ENCODE measurements around the gene SPINK1. TPM values are rescaled to one million over a fixed set of nuclear protein-coding genes. Genes with fewer than 3 reads are reported as not detected.

The SPINK1 gene
- total RNA-seq, 1 donor from 2014 or later: not detected

DNA sequence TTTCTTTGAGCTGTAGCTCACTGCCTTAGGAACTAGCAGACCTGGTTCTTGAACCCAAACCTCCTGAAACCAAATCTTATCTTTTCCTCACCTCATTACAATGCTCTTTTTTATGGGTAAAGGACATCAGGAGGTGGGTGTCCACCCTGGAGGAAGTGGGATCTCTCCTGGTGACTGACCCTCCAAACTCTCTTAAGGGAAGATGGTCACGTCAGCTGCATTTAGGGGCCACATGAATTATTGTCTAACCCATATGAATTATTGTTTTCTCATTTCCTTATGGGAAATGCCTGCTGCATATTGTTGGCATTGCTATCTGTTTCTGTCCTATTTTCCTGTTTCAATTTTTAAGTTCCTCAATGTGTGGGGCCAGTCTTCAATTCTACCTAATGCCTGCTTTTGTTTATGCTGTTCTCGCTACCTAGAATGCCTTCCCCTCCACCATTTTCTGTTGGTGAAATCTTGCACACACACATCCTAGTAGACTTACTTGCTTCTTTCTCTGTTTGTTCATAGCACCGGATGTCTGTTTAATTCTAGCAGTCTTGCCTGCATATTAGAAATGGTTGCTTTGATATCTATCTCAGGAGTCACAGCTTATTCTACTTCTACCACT, 22.0 kb upstream of the SPINK1 start:
- Histone ChIP-seq H3K27ac (ENCODE audit: low read depth, low read length) (no peak overlapping the region), H2AFZ (ENCODE audit: low read depth, low read length) (no peak overlapping the region), H3K4me3 (ENCODE audit: insufficient read depth, low read depth, low read length) (no peak overlapping the region), H3K79me2 (ENCODE audit: insufficient read depth, low read length) (no peaks in the 10 kb centered on the region), H3K36me3 (ENCODE audit: insufficient read depth, low read length) (no peaks in the 10 kb centered on the region), H3K4me1 (ENCODE audit: insufficient read depth, low read length) (no peaks in the 10 kb centered on the region), H3K9ac (ENCODE audit: low read length) (no peak overlapping the region), H3K9me3 (ENCODE audit: insufficient read depth, low read depth, low read length) (peaks cover 3% of the 10 kb centered on the region), H3K27me3 (ENCODE audit: insufficient read depth, low read length) (no peaks in the 10 kb centered on the region), H4K20me1 (ENCODE audit: insufficient read depth, low read length) (no peaks in the 10 kb centered on the region), H3K4me2 (ENCODE audit: low read length) (no peak overlapping the region)
- H3K4me1 Mint-ChIP-seq (ENCODE audit: low read depth, unreplicated experiment): peaks cover 4% of the 10 kb centered on the region
- no peak for TF ChIP-seq EZH2 (IDR thresholded peaks at IDR 0.05; ENCODE audit: insufficient read depth, low read length)
- TF ChIP-seq, protein P1, sequence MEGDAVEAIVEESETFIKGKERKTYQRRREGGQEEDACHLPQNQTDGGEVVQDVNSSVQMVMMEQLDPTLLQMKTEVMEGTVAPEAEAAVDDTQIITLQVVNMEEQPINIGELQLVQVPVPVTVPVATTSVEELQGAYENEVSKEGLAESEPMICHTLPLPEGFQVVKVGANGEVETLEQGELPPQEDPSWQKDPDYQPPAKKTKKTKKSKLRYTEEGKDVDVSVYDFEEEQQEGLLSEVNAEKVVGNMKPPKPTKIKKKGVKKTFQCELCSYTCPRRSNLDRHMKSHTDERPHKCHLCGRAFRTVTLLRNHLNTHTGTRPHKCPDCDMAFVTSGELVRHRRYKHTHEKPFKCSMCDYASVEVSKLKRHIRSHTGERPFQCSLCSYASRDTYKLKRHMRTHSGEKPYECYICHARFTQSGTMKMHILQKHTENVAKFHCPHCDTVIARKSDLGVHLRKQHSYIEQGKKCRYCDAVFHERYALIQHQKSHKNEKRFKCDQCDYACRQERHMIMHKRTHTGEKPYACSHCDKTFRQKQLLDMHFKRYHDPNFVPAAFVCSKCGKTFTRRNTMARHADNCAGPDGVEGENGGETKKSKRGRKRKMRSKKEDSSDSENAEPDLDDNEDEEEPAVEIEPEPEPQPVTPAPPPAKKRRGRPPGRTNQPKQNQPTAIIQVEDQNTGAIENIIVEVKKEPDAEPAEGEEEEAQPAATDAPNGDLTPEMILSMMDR (IDR thresholded peaks at IDR 0.05; ENCODE audit: insufficient read depth, low read depth, low read length): no peak
- H3K9me3 Mint-ChIP-seq (ENCODE audit: unreplicated experiment): no peaks in the 10 kb centered on the region
- peaks cover 2% of the 10 kb centered on the region for H3K27me3 Mint-ChIP-seq (ENCODE audit: low read depth, unreplicated experiment)
- DNase-seq (ENCODE audit: low read depth): no peak
- H3K27ac Mint-ChIP-seq (ENCODE audit: unreplicated experiment): no peak overlapping the region
- H3K36me3 Mint-ChIP-seq (ENCODE audit: low read depth, unreplicated experiment): no peaks in the 10 kb centered on the region
- no peak for FAIRE-seq
- no peak overlapping the region for H3K4me3 Mint-ChIP-seq (ENCODE audit: unreplicated experiment)

DNA sequence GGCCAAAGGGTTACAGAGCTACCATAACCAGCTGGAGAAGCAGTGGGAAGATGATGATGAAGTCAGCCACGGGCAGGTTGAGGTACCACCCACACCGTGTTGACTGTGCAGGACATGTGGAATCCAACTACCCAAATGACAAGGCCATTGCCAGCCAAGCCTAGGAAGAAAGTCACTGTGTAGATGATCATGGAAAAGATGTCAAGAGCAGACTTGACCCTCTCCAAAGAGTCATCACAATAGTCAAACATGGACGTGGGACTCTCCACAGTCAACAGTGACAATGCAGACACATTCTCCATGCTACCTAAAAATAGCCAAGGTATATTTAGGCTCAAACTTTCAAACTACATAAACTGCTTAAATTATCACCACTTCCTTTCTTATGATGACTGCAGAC, 20.9 kb upstream of the SPINK1 start:
- no peak for TF ChIP-seq EZH2 (IDR thresholded peaks at IDR 0.05; ENCODE audit: insufficient read depth, low read length)
- TF ChIP-seq, protein P1 (IDR thresholded peaks at IDR 0.05; ENCODE audit: insufficient read depth, low read depth, low read length): no peak
- Histone ChIP-seq H3K9me3 (ENCODE audit: insufficient read depth, low read depth, low read length) (peaks cover 3% of the 10 kb centered on the region), H3K4me1 (ENCODE audit: insufficient read depth, low read length) (no peaks in the 10 kb centered on the region), H2AFZ (ENCODE audit: low read depth, low read length) (no peak overlapping the region), H4K20me1 (ENCODE audit: insufficient read depth, low read length) (no peaks in the 10 kb centered on the region), H3K27ac (ENCODE audit: low read depth, low read length) (no peak overlapping the region), H3K4me3 (ENCODE audit: insufficient read depth, low read depth, low read length) (no peak overlapping the region), H3K79me2 (ENCODE audit: insufficient read depth, low read length) (no peaks in the 10 kb centered on the region), H3K36me3 (ENCODE audit: insufficient read depth, low read length) (no peaks in the 10 kb centered on the region), H3K4me2 (ENCODE audit: low read length) (no peak overlapping the region), H3K9ac (ENCODE audit: low read length) (no peak overlapping the region), H3K27me3 (ENCODE audit: insufficient read depth, low read length) (no peaks in the 10 kb centered on the region)
- no peaks in the 10 kb centered on the region for H3K36me3 Mint-ChIP-seq (ENCODE audit: low read depth, unreplicated experiment)
- H3K4me1 Mint-ChIP-seq (ENCODE audit: low read depth, unreplicated experiment): peaks cover 6% of the 10 kb centered on the region
- peaks cover 2% of the 10 kb centered on the region for H3K27me3 Mint-ChIP-seq (ENCODE audit: low read depth, unreplicated experiment)
- DNase-seq (ENCODE audit: low read depth) (no peak), FAIRE-seq (no peak)
- no peak overlapping the region for H3K27ac Mint-ChIP-seq (ENCODE audit: unreplicated experiment)
- H3K9me3 Mint-ChIP-seq (ENCODE audit: unreplicated experiment): no peaks in the 10 kb centered on the region
- H3K4me3 Mint-ChIP-seq (ENCODE audit: unreplicated experiment): no peak overlapping the region

DNA sequence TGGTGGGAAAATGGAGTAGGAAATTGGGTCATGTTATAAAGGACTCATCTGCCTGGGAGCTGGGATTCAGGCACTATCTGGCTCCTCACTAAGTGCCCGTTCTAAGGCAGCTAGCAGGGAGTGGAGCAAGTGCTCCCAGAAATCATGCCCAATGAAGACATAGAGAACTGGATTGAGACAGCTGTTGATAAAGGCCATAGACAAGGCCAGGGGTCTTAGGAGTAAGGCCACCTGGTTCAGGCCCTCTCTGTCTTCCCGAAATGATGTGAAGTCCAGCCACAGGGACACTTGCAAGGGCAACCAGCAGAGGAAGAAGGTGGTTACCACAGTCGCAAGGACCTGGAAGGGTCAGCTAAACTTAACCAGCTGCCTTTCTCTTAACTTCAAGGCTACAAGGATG, 20.1 kb upstream of the SPINK1 start:
- no peak for DNase-seq (ENCODE audit: low read depth)
- peaks cover 2% of the 10 kb centered on the region for H3K27me3 Mint-ChIP-seq (ENCODE audit: low read depth, unreplicated experiment)

More for the DNA sequence above, 20.1 kb upstream of the SPINK1 start:
- H2AFZ ChIP-seq (ENCODE audit: low read depth, low read length): no peak overlapping the region
- no peaks in the 10 kb centered on the region for H4K20me1 ChIP-seq (ENCODE audit: insufficient read depth, low read length)
- H3K4me1 ChIP-seq (ENCODE audit: insufficient read depth, low read length): no peaks in the 10 kb centered on the region
- no peak overlapping the region for H3K4me2 ChIP-seq (ENCODE audit: low read length)
- no peak overlapping the region for H3K4me3 ChIP-seq (ENCODE audit: insufficient read depth, low read depth, low read length)
- no peak overlapping the region for H3K4me3 Mint-ChIP-seq (ENCODE audit: unreplicated experiment)
- H3K4me1 Mint-ChIP-seq (ENCODE audit: low read depth, unreplicated experiment): peaks cover 6% of the 10 kb centered on the region
- FAIRE-seq: no peak
- H3K36me3 Mint-ChIP-seq (ENCODE audit: low read depth, unreplicated experiment): no peaks in the 10 kb centered on the region
- H3K27ac Mint-ChIP-seq (ENCODE audit: unreplicated experiment): no peak overlapping the region
- no peaks in the 10 kb centered on the region for H3K27me3 ChIP-seq (ENCODE audit: insufficient read depth, low read length)
- H3K27ac ChIP-seq (ENCODE audit: low read depth, low read length): no peak overlapping the region
- no peak overlapping the region for H3K9ac ChIP-seq (ENCODE audit: low read length)
- no peaks in the 10 kb centered on the region for H3K79me2 ChIP-seq (ENCODE audit: insufficient read depth, low read length)
- no peaks in the 10 kb centered on the region for H3K9me3 Mint-ChIP-seq (ENCODE audit: unreplicated experiment)
- peaks cover 3% of the 10 kb centered on the region for H3K9me3 ChIP-seq (ENCODE audit: insufficient read depth, low read depth, low read length)
- TF ChIP-seq EZH2 (IDR thresholded peaks at IDR 0.05; ENCODE audit: insufficient read depth, low read length): no peak
- TF ChIP-seq, protein P1 (IDR thresholded peaks at IDR 0.05; ENCODE audit: insufficient read depth, low read depth, low read length): no peak
- H3K36me3 ChIP-seq (ENCODE audit: insufficient read depth, low read length): no peaks in the 10 kb centered on the region

All from astrocyte (in vitro differentiated cells and primary cell).